Vagina (tissue), 2 donors: ENCODE measurements around the gene MYLK4.

Source experiments
- POLR2A ChIP-seq, 2 donors: fragments of 450-650 bp; IDR thresholded peaks; one replicate each; pipeline ENCODE4 v1.6.1; 2017; ENCODE audit warnings: antibody characterized with exemption in 2 of 2, mild to moderate bottlenecking in 2 of 2, moderate library complexity in 2 of 2
- TF ChIP-seq, protein P1 (sequence below), 3 experiments: fragments of 450-650 bp in 2 of 3; fragments of 200-600 bp in 1 of 3; sonication (generic) in 1 of 3; IDR thresholded peaks; one replicate each; pipeline ENCODE4 v1.5.1; 2017 to 2019; ENCODE audit warnings: antibody characterized with exemption in 3 of 3, mild to moderate bottlenecking in 2 of 3, moderate library complexity in 2 of 3

GRCh38 chr6:2616811-2617210 lies 133.9 kb downstream of the MYLK4 start:
- TF ChIP-seq, protein P1, sequence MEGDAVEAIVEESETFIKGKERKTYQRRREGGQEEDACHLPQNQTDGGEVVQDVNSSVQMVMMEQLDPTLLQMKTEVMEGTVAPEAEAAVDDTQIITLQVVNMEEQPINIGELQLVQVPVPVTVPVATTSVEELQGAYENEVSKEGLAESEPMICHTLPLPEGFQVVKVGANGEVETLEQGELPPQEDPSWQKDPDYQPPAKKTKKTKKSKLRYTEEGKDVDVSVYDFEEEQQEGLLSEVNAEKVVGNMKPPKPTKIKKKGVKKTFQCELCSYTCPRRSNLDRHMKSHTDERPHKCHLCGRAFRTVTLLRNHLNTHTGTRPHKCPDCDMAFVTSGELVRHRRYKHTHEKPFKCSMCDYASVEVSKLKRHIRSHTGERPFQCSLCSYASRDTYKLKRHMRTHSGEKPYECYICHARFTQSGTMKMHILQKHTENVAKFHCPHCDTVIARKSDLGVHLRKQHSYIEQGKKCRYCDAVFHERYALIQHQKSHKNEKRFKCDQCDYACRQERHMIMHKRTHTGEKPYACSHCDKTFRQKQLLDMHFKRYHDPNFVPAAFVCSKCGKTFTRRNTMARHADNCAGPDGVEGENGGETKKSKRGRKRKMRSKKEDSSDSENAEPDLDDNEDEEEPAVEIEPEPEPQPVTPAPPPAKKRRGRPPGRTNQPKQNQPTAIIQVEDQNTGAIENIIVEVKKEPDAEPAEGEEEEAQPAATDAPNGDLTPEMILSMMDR (IDR thresholded peaks at IDR 0.05), result no peak
- no peak for TF ChIP-seq POLR2A (IDR thresholded peaks at IDR 0.05)
